NCI-H1436 (cell line): ENCODE results near the gene SYP.
A peak's percentile ranks its signal among the peaks of the same experiment; 100 is the strongest.

ENCODE experiments used
- DNase-seq: peaks from one replicate; lab custom pipeline; 2025; lab: John Stamatoyannopoulos, UW

The SYP gene

GRCh38 chrX:49220100-49220499 lies 20.1 kb upstream of the SYP start:
- DNase-seq, result no peak

GRCh38 chrX:49214996-49215526 lies 15.1 kb upstream of the SYP start:
- no peak for DNase-seq

- no peak for DNase-seq
Observed at GRCh38 chrX:49214416-49214815, 14.4 kb upstream of the SYP start.

- DNase-seq, result no peak
Observed at GRCh38 chrX:49212861-49213260, 12.9 kb upstream of the SYP start.

- DNase-seq, result no peak
Observed at GRCh38 chrX:49212209-49212608, 12.2 kb upstream of the SYP start.

GRCh38 chrX:49211074-49211473 lies 11.1 kb upstream of the SYP start:
- no peak for DNase-seq

- DNase-seq, result no peak
Observed at GRCh38 chrX:49210406-49210805, 10.4 kb upstream of the SYP start.

- no peak for DNase-seq
Observed at GRCh38 chrX:49209434-49210251, 9.7 kb upstream of the SYP start.

GRCh38 chrX:49208399-49208798 lies 8.4 kb upstream of the SYP start:
- no peak for DNase-seq

- DNase-seq, result no peak
Observed at GRCh38 chrX:49206543-49206942, 6.5 kb upstream of the SYP start.

- no peak for DNase-seq
Observed at GRCh38 chrX:49205443-49205842, 5.5 kb upstream of the SYP start.

- no peak for DNase-seq
Observed at GRCh38 chrX:49204709-49205108, 4.7 kb upstream of the SYP start.

GRCh38 chrX:49204017-49204416 lies 4.0 kb upstream of the SYP start:
- no peak for DNase-seq

GRCh38 chrX:49203536-49203935 lies 3.5 kb upstream of the SYP start:
- no peak for DNase-seq

- no peak for DNase-seq
Observed at GRCh38 chrX:49202022-49202421, 2.0 kb upstream of the SYP start.

GRCh38 chrX:49199315-49199595 lies 738 bp downstream of the SYP start:
- no peak for DNase-seq

- DNase-seq, result no peak
Observed at GRCh38 chrX:49198540-49199314, 1.3 kb downstream of the SYP start.

- DNase-seq, result no peak
Observed at GRCh38 chrX:49197543-49198087, 2.4 kb downstream of the SYP start.

GRCh38 chrX:49193542-49193964 lies 6.4 kb downstream of the SYP start:
- no peak for DNase-seq

- no peak for DNase-seq
Observed at GRCh38 chrX:49192722-49193328, 7.2 kb downstream of the SYP start.

- no peak for DNase-seq
Observed at GRCh38 chrX:49191574-49192011, 8.4 kb downstream of the SYP start.

- peak; percentile 96 for DNase-seq
Observed at GRCh38 chrX:49190821-49191573, 9.0 kb downstream of the SYP start.
